ENCODE measurements around the gene SLC26A11. TPM values are rescaled to one million over a fixed set of nuclear protein-coding genes. Genes with fewer than 3 reads are reported as not detected.
A peak's percentile ranks its signal among the peaks of the same experiment; 100 is the strongest.
"Not testable (repeated sequence)": the region's sequence is repeated elsewhere in the genome, so short reads cannot be mapped to it uniquely, and the experiment has no call there.

The SLC26A11 gene
- total and polyA plus RNA-seq, 7 experiments from 2014 or later = 3.7 to 87.5 (median 63.0) TPM

- POLR2A ChIA-PET = interaction anchor here (1.5 kb wide), 1 partner anchor 69 kb away, joined by 6 read pairs; no protein-coding TSS in a partner anchor
- H3K4me1 Mint-ChIP-seq = peaks cover 0 to 5% (median 0%) of the 10 kb centered on the region in 7 donors
- no peak overlapping the region for H3K4me3 Mint-ChIP-seq
- CTCF ChIA-PET = interaction anchor here (0.6 to 1.6 kb wide), 6 partner anchors 16 to 69 kb away, joined by 3 to 15 read pairs (median 4); no protein-coding TSS in a partner anchor
- H3K9me3 Mint-ChIP-seq = no peaks in the 10 kb centered on the region
- intact Hi-C loops (cut with micrococcal nuclease) = no loop called here
- H3K4me1 ChIP-seq (ENCODE audit: control insufficient read depth in 2 of 2, insufficient read depth in 2 of 2, low read length in 2 of 2) = no peaks in the 10 kb centered on the region
- H3K27ac ChIP-seq (ENCODE audit: low read depth, low read length) = no peak overlapping the region
- no peaks in the 10 kb centered on the region for H3K9me3 ChIP-seq (ENCODE audit: control insufficient read depth in 2 of 3, low read length in 3 of 3)
- DNase-seq (no peak), ATAC-seq (no peak)
- H3K36me3 ChIP-seq (ENCODE audit: control insufficient read depth in 2 of 3, insufficient read depth in 3 of 3, low read length in 3 of 3) = no peaks in the 10 kb centered on the region
- H3K27me3 ChIP-seq (ENCODE audit: control insufficient read depth in 2 of 2, insufficient read depth in 2 of 2, low read length in 2 of 2) = no peaks in the 10 kb centered on the region
- H3K4me3 ChIP-seq (ENCODE audit: low read length) = no peak overlapping the region
- peaks cover 0 to 12% (median 7%) of the 10 kb centered on the region in 5 donors for H3K27me3 Mint-ChIP-seq
- no peak overlapping the region for H3K27ac Mint-ChIP-seq
- no peaks in the 10 kb centered on the region for H3K36me3 Mint-ChIP-seq
Measured at GRCh38 chr17:80195141-80195540, 25.1 kb upstream of the SLC26A11 start.

GRCh38 chr17:80195671-80196529 is 24.3 kb upstream of the SLC26A11 start:
- Mint-ChIP-seq H3K9me3 (no peaks in the 10 kb centered on the region), H3K36me3 (no peaks in the 10 kb centered on the region), H3K4me1 (peaks cover 0 to 5% (median 0%) of the 10 kb centered on the region in 7 donors), H3K27ac (peak overlapping the region in 5 of 9 donors; percentile 12 to 81 (median 68)), H3K27me3 (peaks cover 0 to 12% (median 7%) of the 10 kb centered on the region in 5 donors), H3K4me3 (no peak overlapping the region)
- no peaks in the 10 kb centered on the region for H3K4me1 ChIP-seq (ENCODE audit: control insufficient read depth in 2 of 2, insufficient read depth in 2 of 2, low read length in 2 of 2)
- POLR2A ChIA-PET = interaction anchor here (1.0 to 1.5 kb wide), 2 partner anchors 24 to 68 kb away, joined by 5 to 6 read pairs; partner anchors contain the start of genes SGSH and SLC26A11
- ATAC-seq (peak; percentile 80), DNase-seq (peak; percentile 33 to 64 (median 54))
- no peaks in the 10 kb centered on the region for H3K36me3 ChIP-seq (ENCODE audit: control insufficient read depth in 2 of 3, insufficient read depth in 3 of 3, low read length in 3 of 3)
- CTCF ChIA-PET = interaction anchor here (0.6 to 2.3 kb wide), 14 partner anchors 16 to 167 kb away, joined by 3 to 15 read pairs (median 3); no protein-coding TSS in a partner anchor
- no peaks in the 10 kb centered on the region for H3K27me3 ChIP-seq (ENCODE audit: control insufficient read depth in 2 of 2, insufficient read depth in 2 of 2, low read length in 2 of 2)
- intact Hi-C loops (cut with micrococcal nuclease) = loop anchor here (1.0 to 2.0 kb wide), 5 partner anchors 23 to 785 kb away; no protein-coding TSS in a partner anchor
- no peaks in the 10 kb centered on the region for H3K9me3 ChIP-seq (ENCODE audit: control insufficient read depth in 2 of 3, low read length in 3 of 3)
- H3K4me3 ChIP-seq (ENCODE audit: low read length) = no peak overlapping the region
- H3K27ac ChIP-seq (ENCODE audit: low read depth, low read length) = no peak overlapping the region

- Histone ChIP-seq H3K27me3 (ENCODE audit: control insufficient read depth in 2 of 2, insufficient read depth in 2 of 2, low read length in 2 of 2) (no peaks in the 10 kb centered on the region), H3K36me3 (ENCODE audit: control insufficient read depth in 2 of 3, insufficient read depth in 3 of 3, low read length in 3 of 3) (no peaks in the 10 kb centered on the region), H3K9me3 (ENCODE audit: control insufficient read depth in 2 of 3, low read length in 3 of 3) (no peaks in the 10 kb centered on the region), H3K4me1 (ENCODE audit: control insufficient read depth in 2 of 2, insufficient read depth in 2 of 2, low read length in 2 of 2) (no peaks in the 10 kb centered on the region), H3K4me3 (ENCODE audit: low read length) (no peak overlapping the region), H3K27ac (ENCODE audit: low read depth, low read length) (no peak overlapping the region)
- H3K4me3 Mint-ChIP-seq = no peak overlapping the region
- CTCF ChIA-PET = interaction anchor here (0.9 to 2.3 kb wide), 7 partner anchors 21 to 166 kb away, joined by 3 to 5 read pairs (median 3); no protein-coding TSS in a partner anchor
- ATAC-seq (no peak), DNase-seq (no peak)
- peaks cover 0 to 10% (median 6%) of the 10 kb centered on the region in 5 donors for H3K27me3 Mint-ChIP-seq
- no peaks in the 10 kb centered on the region for H3K36me3 Mint-ChIP-seq
- peaks cover 0 to 5% (median 0%) of the 10 kb centered on the region in 7 donors for H3K4me1 Mint-ChIP-seq
- no peak overlapping the region for H3K27ac Mint-ChIP-seq
- no peaks in the 10 kb centered on the region for H3K9me3 Mint-ChIP-seq
- intact Hi-C loops (cut with micrococcal nuclease) = loop anchor here (1.0 to 2.0 kb wide), 5 partner anchors 23 to 784 kb away; no protein-coding TSS in a partner anchor
- POLR2A ChIA-PET = interaction anchor here (1.5 kb wide), 1 partner anchor 67 kb away, joined by 6 read pairs; no protein-coding TSS in a partner anchor
Measured at GRCh38 chr17:80196652-80197051, 23.6 kb upstream of the SLC26A11 start.

- Histone ChIP-seq H3K9me3 (ENCODE audit: control insufficient read depth in 2 of 3, low read length in 3 of 3) (no peaks in the 10 kb centered on the region), H3K4me3 (ENCODE audit: low read length) (no peak overlapping the region), H3K36me3 (ENCODE audit: control insufficient read depth in 2 of 3, insufficient read depth in 3 of 3, low read length in 3 of 3) (no peaks in the 10 kb centered on the region), H3K27ac (ENCODE audit: low read depth, low read length) (no peak overlapping the region), H3K27me3 (ENCODE audit: control insufficient read depth in 2 of 2, insufficient read depth in 2 of 2, low read length in 2 of 2) (no peaks in the 10 kb centered on the region), H3K4me1 (ENCODE audit: control insufficient read depth in 2 of 2, insufficient read depth in 2 of 2, low read length in 2 of 2) (no peaks in the 10 kb centered on the region)
- DNase-seq (no peak), ATAC-seq (no peak)
- H3K36me3 Mint-ChIP-seq = no peaks in the 10 kb centered on the region
- H3K27ac Mint-ChIP-seq = no peak overlapping the region
- ChIA-PET POLR2A (no interaction called here), CTCF (interaction anchor here (1.0 kb wide), 1 partner anchor 10 kb away, joined by 3 read pairs; no protein-coding TSS in a partner anchor)
- peaks cover 0 to 5% (median 0%) of the 10 kb centered on the region in 7 donors for H3K4me1 Mint-ChIP-seq
- peaks cover 0 to 4% (median 0%) of the 10 kb centered on the region in 5 donors for H3K27me3 Mint-ChIP-seq
- H3K4me3 Mint-ChIP-seq = no peak overlapping the region
- intact Hi-C loops (cut with micrococcal nuclease) = no loop called here
- H3K9me3 Mint-ChIP-seq = no peaks in the 10 kb centered on the region
Measured at GRCh38 chr17:80198144-80198661, 22.0 kb upstream of the SLC26A11 start.

GRCh38 chr17:80199295-80199694 is 20.9 kb upstream of the SLC26A11 start:
- intact Hi-C loops (cut with micrococcal nuclease); POLR2A ChIA-PET; H3K4me3 Mint-ChIP-seq; ATAC-seq; H3K27ac ChIP-seq (ENCODE audit: low read depth, low read length); H3K9me3 ChIP-seq (ENCODE audit: control insufficient read depth in 2 of 3, low read length in 3 of 3); CTCF ChIA-PET; H3K36me3 ChIP-seq (ENCODE audit: control insufficient read depth in 2 of 3, insufficient read depth in 3 of 3, low read length in 3 of 3); H3K36me3 Mint-ChIP-seq; H3K4me1 ChIP-seq (ENCODE audit: control insufficient read depth in 2 of 2, insufficient read depth in 2 of 2, low read length in 2 of 2); H3K27me3 ChIP-seq (ENCODE audit: control insufficient read depth in 2 of 2, insufficient read depth in 2 of 2, low read length in 2 of 2); H3K27ac Mint-ChIP-seq; H3K9me3 Mint-ChIP-seq; H3K4me3 ChIP-seq (ENCODE audit: low read length); H3K27me3 Mint-ChIP-seq; DNase-seq; H3K4me1 Mint-ChIP-seq: not testable (repeated sequence)

- Histone ChIP-seq H3K9me3 (ENCODE audit: control insufficient read depth in 2 of 3, low read length in 3 of 3) (no peaks in the 10 kb centered on the region), H3K4me1 (ENCODE audit: control insufficient read depth in 2 of 2, insufficient read depth in 2 of 2, low read length in 2 of 2) (no peaks in the 10 kb centered on the region), H3K27ac (ENCODE audit: low read depth, low read length) (no peak overlapping the region), H3K27me3 (ENCODE audit: control insufficient read depth in 2 of 2, insufficient read depth in 2 of 2, low read length in 2 of 2) (no peaks in the 10 kb centered on the region), H3K36me3 (ENCODE audit: control insufficient read depth in 2 of 3, insufficient read depth in 3 of 3, low read length in 3 of 3) (no peaks in the 10 kb centered on the region), H3K4me3 (ENCODE audit: low read length) (no peak overlapping the region)
- POLR2A ChIA-PET = interaction anchor here (1.2 kb wide), 1 partner anchor 50 kb away, joined by 3 read pairs; no protein-coding TSS in a partner anchor
- ATAC-seq (no peak), DNase-seq (no peak)
- peaks cover 0 to 3% (median 0%) of the 10 kb centered on the region in 7 donors for H3K4me1 Mint-ChIP-seq
- no peaks in the 10 kb centered on the region for H3K27me3 Mint-ChIP-seq
- intact Hi-C loops (cut with micrococcal nuclease) = no loop called here
- H3K36me3 Mint-ChIP-seq = no peaks in the 10 kb centered on the region
- H3K4me3 Mint-ChIP-seq = no peak overlapping the region
- CTCF ChIA-PET = interaction anchor here (0.5 to 0.8 kb wide), 2 partner anchors 79 to 1269 kb away, joined by 3 read pairs; no protein-coding TSS in a partner anchor
- no peaks in the 10 kb centered on the region for H3K9me3 Mint-ChIP-seq
- no peak overlapping the region for H3K27ac Mint-ChIP-seq
Measured at GRCh38 chr17:80201446-80201845, 18.8 kb upstream of the SLC26A11 start.
